ENCODE data around the gene RYR3.

DNA sequence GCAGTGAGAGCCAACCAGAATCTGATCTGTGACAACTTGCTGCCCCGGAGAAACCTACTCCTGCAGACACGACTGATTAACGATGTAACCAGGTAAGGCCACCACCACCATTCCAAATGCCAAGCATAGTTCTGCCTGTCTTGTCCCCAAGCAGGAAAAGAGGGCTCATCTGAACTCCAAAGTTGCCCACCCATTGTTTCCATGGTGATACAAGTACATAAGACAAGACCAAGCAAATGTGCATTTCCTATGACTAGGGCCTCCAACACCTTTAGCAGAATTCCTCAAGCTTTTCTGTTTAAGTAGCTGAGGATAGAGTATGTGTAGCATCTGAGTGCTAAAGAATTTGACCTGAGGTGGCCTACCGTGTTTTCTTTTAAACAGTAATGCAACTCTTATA lies 290.7 kb downstream of the RYR3 start:
- TF ChIP-seq, protein P1, sequence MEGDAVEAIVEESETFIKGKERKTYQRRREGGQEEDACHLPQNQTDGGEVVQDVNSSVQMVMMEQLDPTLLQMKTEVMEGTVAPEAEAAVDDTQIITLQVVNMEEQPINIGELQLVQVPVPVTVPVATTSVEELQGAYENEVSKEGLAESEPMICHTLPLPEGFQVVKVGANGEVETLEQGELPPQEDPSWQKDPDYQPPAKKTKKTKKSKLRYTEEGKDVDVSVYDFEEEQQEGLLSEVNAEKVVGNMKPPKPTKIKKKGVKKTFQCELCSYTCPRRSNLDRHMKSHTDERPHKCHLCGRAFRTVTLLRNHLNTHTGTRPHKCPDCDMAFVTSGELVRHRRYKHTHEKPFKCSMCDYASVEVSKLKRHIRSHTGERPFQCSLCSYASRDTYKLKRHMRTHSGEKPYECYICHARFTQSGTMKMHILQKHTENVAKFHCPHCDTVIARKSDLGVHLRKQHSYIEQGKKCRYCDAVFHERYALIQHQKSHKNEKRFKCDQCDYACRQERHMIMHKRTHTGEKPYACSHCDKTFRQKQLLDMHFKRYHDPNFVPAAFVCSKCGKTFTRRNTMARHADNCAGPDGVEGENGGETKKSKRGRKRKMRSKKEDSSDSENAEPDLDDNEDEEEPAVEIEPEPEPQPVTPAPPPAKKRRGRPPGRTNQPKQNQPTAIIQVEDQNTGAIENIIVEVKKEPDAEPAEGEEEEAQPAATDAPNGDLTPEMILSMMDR (IDR thresholded peaks at IDR 0.05; ENCODE audit: low read length), result no peak
- TF ChIP-seq EZH2 (optimal IDR thresholded peaks at IDR 0.05; ENCODE audit: low read depth, low read length), result no peak
- TF ChIP-seq EZH2phosphoT487 (IDR thresholded peaks at IDR 0.05; ENCODE audit: low read length), result no peak
